ENCODE data around the gene FAM13A.

The FAM13A gene

GRCh38 chr4:88786011-88786410 lies 271.0 kb downstream of the FAM13A start:
- no peak overlapping the region for H3K4me2 ChIP-seq
- H3K9me3 ChIP-seq, result no peaks in the 10 kb centered on the region
- TF ChIP-seq Cebpa-rat (IDR thresholded peaks at IDR 0.05), result no peak
- H3K36me3 ChIP-seq, result no peaks in the 10 kb centered on the region
- H3K9ac ChIP-seq, result no peak overlapping the region
- H3K27ac ChIP-seq, result no peak overlapping the region
- no peaks in the 10 kb centered on the region for H3K4me1 ChIP-seq
- H3K27me3 ChIP-seq, result no peaks in the 10 kb centered on the region
- H4K20me1 ChIP-seq, result no peaks in the 10 kb centered on the region
- H3K4me3 ChIP-seq, result no peak overlapping the region

- Histone ChIP-seq H3K4me2 (no peak overlapping the region), H3K4me3 (no peak overlapping the region), H3K36me3 (no peaks in the 10 kb centered on the region), H3K27ac (no peak overlapping the region), H3K4me1 (no peaks in the 10 kb centered on the region), H4K20me1 (no peaks in the 10 kb centered on the region), H3K27me3 (no peaks in the 10 kb centered on the region), H3K9me3 (no peaks in the 10 kb centered on the region), H3K9ac (no peak overlapping the region)
- no peak for TF ChIP-seq Cebpa-rat (IDR thresholded peaks at IDR 0.05)
Measured at GRCh38 chr4:88780389-88780788, 276.6 kb downstream of the FAM13A start.

- no peak for TF ChIP-seq Cebpa-rat (IDR thresholded peaks at IDR 0.05)
- Histone ChIP-seq H4K20me1 (no peaks in the 10 kb centered on the region), H3K27me3 (no peaks in the 10 kb centered on the region), H3K36me3 (no peaks in the 10 kb centered on the region), H3K4me2 (no peak overlapping the region), H3K9ac (no peak overlapping the region), H3K4me3 (no peak overlapping the region), H3K9me3 (no peaks in the 10 kb centered on the region), H3K27ac (no peak overlapping the region), H3K4me1 (no peaks in the 10 kb centered on the region)
Measured at GRCh38 chr4:88779431-88779830, 277.6 kb downstream of the FAM13A start.

- Histone ChIP-seq H3K9me3 (no peaks in the 10 kb centered on the region), H3K4me1 (no peaks in the 10 kb centered on the region), H3K4me2 (no peak overlapping the region)
Measured at GRCh38 chr4:88775529-88775928, 281.5 kb downstream of the FAM13A start.

GRCh38 chr4:88775026-88775425 lies 282.0 kb downstream of the FAM13A start:
- H3K9ac ChIP-seq, result no peak overlapping the region
- H4K20me1 ChIP-seq, result no peaks in the 10 kb centered on the region
- no peaks in the 10 kb centered on the region for H3K9me3 ChIP-seq
- no peaks in the 10 kb centered on the region for H3K36me3 ChIP-seq
- no peaks in the 10 kb centered on the region for H3K4me1 ChIP-seq
- no peak overlapping the region for H3K27ac ChIP-seq
- H3K4me2 ChIP-seq, result no peak overlapping the region
- no peak overlapping the region for H3K4me3 ChIP-seq
- TF ChIP-seq Cebpa-rat (IDR thresholded peaks at IDR 0.05), result no peak
- no peaks in the 10 kb centered on the region for H3K27me3 ChIP-seq

More at GRCh38 chr4:88775529-88775928, 281.5 kb downstream of the FAM13A start:
- no peak overlapping the region for H3K4me3 ChIP-seq
- H3K27me3 ChIP-seq, result no peaks in the 10 kb centered on the region
- no peak overlapping the region for H3K9ac ChIP-seq
- H3K27ac ChIP-seq, result no peak overlapping the region
- no peaks in the 10 kb centered on the region for H4K20me1 ChIP-seq
- no peaks in the 10 kb centered on the region for H3K36me3 ChIP-seq
- TF ChIP-seq Cebpa-rat (IDR thresholded peaks at IDR 0.05), result no peak

GRCh38 chr4:88771883-88772450 lies 285.0 kb downstream of the FAM13A start:
- Histone ChIP-seq H3K4me2 (no peak overlapping the region), H3K27me3 (no peaks in the 10 kb centered on the region), H3K9me3 (no peaks in the 10 kb centered on the region), H3K9ac (no peak overlapping the region), H3K27ac (no peak overlapping the region), H3K36me3 (no peaks in the 10 kb centered on the region), H3K4me1 (no peaks in the 10 kb centered on the region), H4K20me1 (no peaks in the 10 kb centered on the region), H3K4me3 (no peak overlapping the region)
- no peak for TF ChIP-seq Cebpa-rat (IDR thresholded peaks at IDR 0.05)

DNA sequence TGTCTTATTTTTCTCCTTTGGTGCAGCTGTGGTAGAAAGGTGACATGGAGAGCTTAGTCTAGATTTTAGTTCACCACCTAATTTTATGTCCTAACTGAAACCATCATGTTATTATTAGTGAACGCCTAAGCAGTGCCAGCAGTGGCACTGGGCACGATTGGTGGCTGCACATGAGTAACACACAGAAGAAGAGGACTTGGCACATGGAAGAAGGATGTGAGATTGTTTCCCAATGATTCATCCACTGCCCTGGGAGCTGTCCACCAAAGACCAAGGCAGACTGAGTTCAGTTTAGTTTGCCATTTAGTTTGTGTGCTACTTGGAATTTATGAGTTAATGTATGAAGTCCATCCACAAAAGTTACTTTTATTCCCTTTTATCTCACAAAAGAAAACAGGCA lies 291.3 kb downstream of the FAM13A start:
- Histone ChIP-seq H3K4me2 (no peak overlapping the region), H3K36me3 (no peaks in the 10 kb centered on the region), H3K9me3 (no peaks in the 10 kb centered on the region), H3K4me1 (no peaks in the 10 kb centered on the region), H3K27me3 (no peaks in the 10 kb centered on the region), H3K4me3 (no peak overlapping the region), H3K9ac (no peak overlapping the region), H3K27ac (no peak overlapping the region), H4K20me1 (no peaks in the 10 kb centered on the region)
- no peak for TF ChIP-seq Cebpa-rat (IDR thresholded peaks at IDR 0.05)

DNA sequence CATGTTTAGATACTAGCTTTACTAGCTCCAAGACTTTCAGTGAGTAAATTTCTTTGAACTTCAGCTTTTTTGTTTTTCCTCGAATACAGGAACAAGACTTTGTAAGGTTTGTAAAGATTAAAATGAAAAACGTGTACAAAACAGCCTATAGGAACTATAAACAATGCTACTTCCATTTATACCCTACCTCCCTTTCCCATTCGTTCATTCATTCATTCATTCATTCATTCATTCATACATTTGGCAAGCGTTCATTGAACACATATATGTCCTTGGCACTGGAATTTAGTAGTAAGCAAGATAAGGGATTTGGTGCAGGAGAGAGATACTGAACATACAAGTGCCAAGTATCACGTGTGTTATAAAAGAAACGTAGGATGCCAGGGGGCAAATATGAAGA lies 293.9 kb downstream of the FAM13A start:
- H3K36me3 ChIP-seq, result no peaks in the 10 kb centered on the region
- H3K4me3 ChIP-seq, result no peak overlapping the region
- no peak overlapping the region for H3K4me2 ChIP-seq
- no peaks in the 10 kb centered on the region for H3K27me3 ChIP-seq
- TF ChIP-seq Cebpa-rat (IDR thresholded peaks at IDR 0.05), result no peak
- no peaks in the 10 kb centered on the region for H3K4me1 ChIP-seq
- no peak overlapping the region for H3K9ac ChIP-seq
- H3K9me3 ChIP-seq, result no peaks in the 10 kb centered on the region
- no peak overlapping the region for H3K27ac ChIP-seq
- H4K20me1 ChIP-seq, result no peaks in the 10 kb centered on the region

DNA sequence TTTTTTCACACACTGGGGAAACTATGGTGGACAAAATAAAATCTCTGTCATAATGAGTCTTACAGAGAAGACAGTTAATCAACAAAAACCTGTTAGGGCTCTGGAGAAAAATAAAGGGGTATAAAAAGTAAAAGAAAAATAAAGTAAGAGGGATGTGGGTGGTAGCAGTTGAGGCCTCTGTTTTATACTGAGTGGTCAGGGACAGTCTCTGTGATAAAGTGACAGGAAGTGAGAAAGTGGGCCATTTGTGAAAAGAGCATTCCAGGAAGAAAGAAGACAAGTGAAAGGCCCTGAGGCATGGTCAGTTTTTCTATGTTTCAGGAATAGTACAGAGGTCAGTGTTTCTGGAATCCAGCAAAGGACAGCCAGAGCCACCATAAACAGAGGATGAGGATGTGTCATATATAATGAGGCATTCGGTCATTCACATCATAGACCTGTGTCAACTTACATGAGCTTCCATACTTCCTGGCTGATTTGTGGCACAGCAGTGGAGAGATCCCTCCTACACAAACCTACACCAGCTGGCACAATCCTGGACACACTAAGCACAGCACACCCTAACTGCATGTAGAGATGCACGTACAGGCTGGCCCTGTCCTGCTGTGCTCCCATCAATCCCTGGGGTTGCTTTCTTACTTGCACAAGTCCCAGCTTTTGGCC lies 295.0 kb downstream of the FAM13A start:
- H3K27me3 ChIP-seq, result no peaks in the 10 kb centered on the region
- TF ChIP-seq Cebpa-rat (IDR thresholded peaks at IDR 0.05), result no peak
- H3K4me3 ChIP-seq, result no peak overlapping the region
- H3K9me3 ChIP-seq, result no peaks in the 10 kb centered on the region
- no peak overlapping the region for H3K9ac ChIP-seq
- no peaks in the 10 kb centered on the region for H3K4me1 ChIP-seq
- H3K4me2 ChIP-seq, result no peak overlapping the region
- H3K36me3 ChIP-seq, result no peaks in the 10 kb centered on the region
- no peak overlapping the region for H3K27ac ChIP-seq
- H4K20me1 ChIP-seq, result no peaks in the 10 kb centered on the region

DNA sequence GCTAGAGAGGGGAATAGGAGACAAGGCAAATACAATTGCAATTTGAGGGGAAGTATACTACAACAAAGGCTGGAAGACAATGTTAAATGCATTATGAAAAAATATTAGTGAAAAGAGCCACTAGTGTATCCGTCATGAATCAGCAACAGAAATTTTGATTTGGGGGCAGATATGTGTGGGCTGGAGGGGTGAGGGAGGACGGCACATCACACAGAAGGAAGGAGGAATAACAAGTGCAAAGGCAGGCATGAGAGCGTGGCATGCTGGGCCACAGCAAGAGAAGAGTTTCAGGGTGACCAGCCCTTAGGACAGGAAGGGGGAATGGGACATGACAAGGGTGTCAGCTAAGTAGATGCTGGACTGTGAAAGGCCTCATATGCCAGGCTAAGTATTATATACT lies 295.6 kb downstream of the FAM13A start:
- H3K36me3 ChIP-seq, result no peaks in the 10 kb centered on the region
- H3K4me1 ChIP-seq, result no peaks in the 10 kb centered on the region
- no peak for TF ChIP-seq Cebpa-rat (IDR thresholded peaks at IDR 0.05)

More for the DNA sequence above, 295.6 kb downstream of the FAM13A start:
- no peak overlapping the region for H3K4me3 ChIP-seq
- H3K4me2 ChIP-seq, result no peak overlapping the region
- H3K9me3 ChIP-seq, result no peaks in the 10 kb centered on the region
- no peaks in the 10 kb centered on the region for H4K20me1 ChIP-seq
- no peak overlapping the region for H3K9ac ChIP-seq
- H3K27ac ChIP-seq, result no peak overlapping the region
- no peaks in the 10 kb centered on the region for H3K27me3 ChIP-seq

All from BLaER1 (cell line).